Smooth muscle cell (in vitro differentiated cells): ENCODE results near the gene MAP3K10. TPM values are rescaled to one million over a fixed set of nuclear protein-coding genes. Genes with fewer than 3 reads are reported as not detected.

ENCODE experiments used
- DNase-seq: peaks from one replicate; lab custom pipeline; 2025; ENCODE audit not compliant: unreplicated experiment; lab: John Stamatoyannopoulos, UW
- H2AFZ ChIP-seq: fragments of 200-600 bp; sonication (generic); 2 replicates; pipeline ENCODE4 v1.6.0; 2016; ENCODE audit warnings: antibody characterized with exemption, low read depth, mild to moderate bottlenecking
- H3F3A ChIP-seq: fragments of 200-600 bp; sonication (generic); 2 replicates; pipeline ENCODE4 v1.6.0; 2017; ENCODE audit warnings: antibody characterized with exemption, low read depth
- H3K27ac ChIP-seq: fragments of 200-600 bp; sonication (generic); 2 replicates; pipeline ENCODE4 v1.5.1; 2016; ENCODE audit warnings: low read depth, mild to moderate bottlenecking
- H3K27me3 ChIP-seq: fragments of 200-600 bp; sonication (generic); 2 replicates; pipeline ENCODE4 v1.6.1; 2016; ENCODE audit warnings: low read depth, mild to moderate bottlenecking
- H3K36me3 ChIP-seq: fragments of 200-600 bp; sonication (generic); 2 replicates; pipeline ENCODE4 v1.5.1; 2016; ENCODE audit warnings: low read depth
- H3K4me1 ChIP-seq: fragments of 200-600 bp; sonication (generic); 2 replicates; pipeline ENCODE4 v1.5.1; 2016; ENCODE audit warnings: low read depth
- H3K4me2 ChIP-seq: fragments of 200-600 bp; sonication (generic); 2 replicates; pipeline ENCODE4 v1.6.0; 2016; ENCODE audit warnings: mild to moderate bottlenecking
- H3K4me3 ChIP-seq: fragments of 200-600 bp; sonication (generic); 2 replicates; pipeline ENCODE4 v1.5.1; 2016; ENCODE audit warnings: mild to moderate bottlenecking
- H3K79me2 ChIP-seq: fragments of 200-600 bp; sonication (generic); 2 replicates; pipeline ENCODE4 v1.6.0; 2016; ENCODE audit warnings: low read depth, mild to moderate bottlenecking
- H3K9ac ChIP-seq: fragments of 200-600 bp; sonication (generic); 2 replicates; pipeline ENCODE4 v1.6.0; 2016; ENCODE audit warnings: low read depth
- H3K9me3 ChIP-seq: fragments of 200-600 bp; sonication (generic); replicated peaks from 2 replicates; pipeline ENCODE4 v1.5.1; 2016; ENCODE audit warnings: low read depth
- H4K20me1 ChIP-seq: fragments of 200-600 bp; sonication (generic); 2 replicates; pipeline ENCODE4 v1.6.0; 2016; ENCODE audit warnings: low read depth
- WGBS: methylation state at CpG from one replicate; pipeline ENCODE4 v1.1.7; 2016; ENCODE audit warnings: low lambda C conversion rate; 5-methylcytosine and 5-hydroxymethylcytosine counted together
- polyA plus RNA-seq: library from polyadenylated mRNA; unstranded; fragments of >200 nt; fragmentation: Nextera tagmentation; extraction: Ambion mirVana; gene quantifications from 2 replicates; pipeline ENCODE4 v1.2.1, GENCODE V29; 2016
- total RNA-seq: library from RNA; depleted of rRNA; stranded (reverse); fragments of >200 nt; gene quantifications from 2 replicates; pipeline ENCODE4 v1.2.3, GENCODE V29; 2014
- TF ChIP-seq, protein P1 (sequence below): fragments of 200-600 bp; sonication (generic); IDR thresholded peaks from 2 replicates; pipeline ENCODE4 v1.5.1; 2017; ENCODE audit warnings: borderline replicate concordance, mild to moderate bottlenecking, antibody characterized with exemption; ENCODE audit not compliant: insufficient read depth, poor library complexity, severe bottlenecking

MAP3K10 gene
- total and polyA plus RNA-seq, 2 experiments from 2014 or later = 4.4 to 7.8 TPM

DNA sequence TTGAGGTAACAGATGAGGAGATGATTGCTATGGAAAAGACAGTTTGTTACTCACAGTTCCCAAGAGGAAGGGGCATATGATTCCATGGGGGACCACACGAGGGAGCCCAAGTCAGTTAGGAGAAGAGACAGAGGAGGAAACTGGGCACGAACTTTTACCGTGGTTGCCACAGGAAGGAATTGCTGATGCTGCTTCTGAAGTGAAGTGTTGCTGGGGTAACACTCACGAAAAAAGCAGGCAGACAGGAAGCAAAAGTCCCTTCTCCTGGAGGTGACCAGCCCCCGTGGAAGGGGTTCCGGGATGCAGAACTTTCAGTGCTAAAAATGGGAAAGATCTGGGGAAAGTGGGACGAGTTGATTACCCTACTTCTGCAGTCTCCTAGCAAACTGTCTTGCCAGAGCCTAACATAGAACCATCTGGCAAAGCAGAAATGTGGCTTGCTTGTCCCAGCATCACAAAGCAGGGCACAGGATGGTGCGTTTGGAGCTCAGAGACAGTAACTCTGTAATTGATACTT is 35.4 kb upstream of the MAP3K10 start:
- no peak for DNase-seq
- no peak overlapping the region for H3K4me2 ChIP-seq
- no peak overlapping the region for H3K4me3 ChIP-seq
- H2AFZ ChIP-seq = no peak overlapping the region
- H3K9me3 ChIP-seq = no peaks in the 10 kb centered on the region
- no peaks in the 10 kb centered on the region for H3F3A ChIP-seq
- H3K9ac ChIP-seq = no peak overlapping the region
- H3K4me1 ChIP-seq = no peaks in the 10 kb centered on the region
- 58% methylated on average over 8 of the region's 8 CpGs for WGBS
- no peaks in the 10 kb centered on the region for H3K79me2 ChIP-seq
- no peak overlapping the region for H3K27ac ChIP-seq
- H4K20me1 ChIP-seq = no peaks in the 10 kb centered on the region
- TF ChIP-seq, protein P1, sequence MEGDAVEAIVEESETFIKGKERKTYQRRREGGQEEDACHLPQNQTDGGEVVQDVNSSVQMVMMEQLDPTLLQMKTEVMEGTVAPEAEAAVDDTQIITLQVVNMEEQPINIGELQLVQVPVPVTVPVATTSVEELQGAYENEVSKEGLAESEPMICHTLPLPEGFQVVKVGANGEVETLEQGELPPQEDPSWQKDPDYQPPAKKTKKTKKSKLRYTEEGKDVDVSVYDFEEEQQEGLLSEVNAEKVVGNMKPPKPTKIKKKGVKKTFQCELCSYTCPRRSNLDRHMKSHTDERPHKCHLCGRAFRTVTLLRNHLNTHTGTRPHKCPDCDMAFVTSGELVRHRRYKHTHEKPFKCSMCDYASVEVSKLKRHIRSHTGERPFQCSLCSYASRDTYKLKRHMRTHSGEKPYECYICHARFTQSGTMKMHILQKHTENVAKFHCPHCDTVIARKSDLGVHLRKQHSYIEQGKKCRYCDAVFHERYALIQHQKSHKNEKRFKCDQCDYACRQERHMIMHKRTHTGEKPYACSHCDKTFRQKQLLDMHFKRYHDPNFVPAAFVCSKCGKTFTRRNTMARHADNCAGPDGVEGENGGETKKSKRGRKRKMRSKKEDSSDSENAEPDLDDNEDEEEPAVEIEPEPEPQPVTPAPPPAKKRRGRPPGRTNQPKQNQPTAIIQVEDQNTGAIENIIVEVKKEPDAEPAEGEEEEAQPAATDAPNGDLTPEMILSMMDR = no peak
- no peaks in the 10 kb centered on the region for H3K36me3 ChIP-seq
- H3K27me3 ChIP-seq = no peaks in the 10 kb centered on the region

DNA sequence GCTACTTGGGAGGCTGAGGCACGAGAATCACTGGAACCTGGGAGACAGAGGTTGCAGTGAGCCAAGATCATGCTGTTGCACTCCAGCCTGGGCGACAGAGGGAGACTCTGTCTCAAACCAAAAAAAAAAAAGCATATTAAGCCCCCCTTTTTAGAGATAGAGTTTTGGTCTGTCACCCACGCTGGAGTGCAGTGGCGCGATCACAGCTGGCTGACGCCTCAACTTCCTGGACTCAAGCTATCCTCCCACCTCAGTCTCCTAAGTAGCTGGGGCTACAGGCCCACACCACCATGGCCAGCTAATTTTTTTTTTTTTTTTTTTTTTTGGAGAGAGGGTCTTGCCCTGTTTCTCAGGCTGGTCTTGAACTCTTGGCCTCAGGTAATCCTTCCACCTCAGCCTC is 34.2 kb upstream of the MAP3K10 start:
- H3K27me3 ChIP-seq = no peaks in the 10 kb centered on the region
- H2AFZ ChIP-seq = no peak overlapping the region
- no peaks in the 10 kb centered on the region for H3K79me2 ChIP-seq
- no peaks in the 10 kb centered on the region for H4K20me1 ChIP-seq
- H3K4me2 ChIP-seq = no peak overlapping the region
- no peak overlapping the region for H3K27ac ChIP-seq
- H3F3A ChIP-seq = no peaks in the 10 kb centered on the region
- TF ChIP-seq, protein P1 = no peak
- no peak for DNase-seq
- no peaks in the 10 kb centered on the region for H3K9me3 ChIP-seq
- H3K4me3 ChIP-seq = no peak overlapping the region
- 96% methylated on average over 6 of the region's 6 CpGs for WGBS
- no peak overlapping the region for H3K9ac ChIP-seq
- no peaks in the 10 kb centered on the region for H3K36me3 ChIP-seq
- H3K4me1 ChIP-seq = no peaks in the 10 kb centered on the region

DNA sequence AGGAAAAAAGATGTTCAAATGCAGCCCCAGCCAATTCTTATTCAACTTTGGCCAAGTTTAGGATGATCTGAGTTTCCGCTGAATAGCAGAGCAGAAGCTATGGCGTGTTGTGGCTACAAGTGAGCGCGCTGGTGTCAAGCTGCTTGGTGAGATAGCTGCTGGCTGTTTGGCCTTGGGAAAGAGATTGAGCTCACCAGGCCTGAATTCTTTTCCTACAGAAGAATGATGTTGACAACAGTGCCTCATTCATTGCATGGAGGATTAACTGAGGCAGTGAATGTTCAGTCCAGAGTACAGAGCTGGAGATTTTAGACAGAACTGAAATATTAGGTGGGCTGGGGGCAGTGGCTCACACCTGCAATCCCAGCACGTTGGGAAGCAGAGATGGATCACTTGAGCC is 31.5 kb upstream of the MAP3K10 start:
- Histone ChIP-seq H3F3A (no peaks in the 10 kb centered on the region), H3K4me2 (no peak overlapping the region), H3K4me1 (no peaks in the 10 kb centered on the region), H2AFZ (no peak overlapping the region), H3K9ac (no peak overlapping the region), H3K36me3 (no peaks in the 10 kb centered on the region), H3K9me3 (no peaks in the 10 kb centered on the region), H3K4me3 (no peak overlapping the region), H3K79me2 (no peaks in the 10 kb centered on the region), H4K20me1 (no peaks in the 10 kb centered on the region), H3K27me3 (no peaks in the 10 kb centered on the region), H3K27ac (no peak overlapping the region)
- TF ChIP-seq, protein P1 = no peak
- no peak for DNase-seq
- WGBS = 84% methylated on average over 5 of the region's 5 CpGs

DNA sequence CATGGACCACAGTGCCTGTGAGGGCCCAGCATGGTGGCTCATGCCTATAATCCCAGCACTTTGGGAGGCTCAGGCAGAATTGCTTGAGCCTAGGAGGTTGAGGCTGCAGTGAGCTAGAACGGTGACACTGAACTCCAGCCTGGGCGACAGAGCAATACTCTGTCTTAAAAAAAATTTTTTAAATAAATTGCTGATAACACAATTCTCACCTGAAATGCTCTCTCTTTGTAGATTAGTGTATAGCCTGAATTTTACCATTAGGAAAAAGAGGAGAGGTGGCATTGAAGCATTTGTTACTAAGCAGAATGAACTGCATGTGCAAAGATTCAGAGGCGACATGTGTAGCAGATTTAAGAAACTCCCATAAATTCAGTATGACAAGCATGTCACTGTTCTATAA is 29.1 kb upstream of the MAP3K10 start:
- H3K79me2 ChIP-seq = no peaks in the 10 kb centered on the region

More for the DNA sequence above, 29.1 kb upstream of the MAP3K10 start:
- H2AFZ ChIP-seq = no peak overlapping the region
- H3K27ac ChIP-seq = no peak overlapping the region
- DNase-seq = no peak
- 97% methylated on average over 3 of the region's 3 CpGs for WGBS
- H3K4me1 ChIP-seq = no peaks in the 10 kb centered on the region
- no peaks in the 10 kb centered on the region for H4K20me1 ChIP-seq
- H3K4me3 ChIP-seq = no peak overlapping the region
- H3K9me3 ChIP-seq = no peaks in the 10 kb centered on the region
- no peaks in the 10 kb centered on the region for H3K27me3 ChIP-seq
- TF ChIP-seq, protein P1 = no peak
- no peaks in the 10 kb centered on the region for H3K36me3 ChIP-seq
- H3K4me2 ChIP-seq = no peak overlapping the region
- no peak overlapping the region for H3K9ac ChIP-seq
- H3F3A ChIP-seq = no peaks in the 10 kb centered on the region
